Keratinocyte (primary cell): ENCODE results near the gene DSCAML1. TPM values are rescaled to one million over a fixed set of nuclear protein-coding genes. Genes with fewer than 3 reads are reported as not detected.

Experiments
- DNase-seq: peaks from one replicate; pipeline ENCODE4 v3.0.0-alpha.2; 2011; ENCODE audit warnings: low read depth, missing footprints, low spot score
- FAIRE-seq: peaks from 2 replicates; lab custom pipeline; 2011; peaks lifted over from hg19 to GRCh38; lab: Jason Lieb, UNC
- H2AFZ ChIP-seq: 2 replicates; pipeline ENCODE4 v1.6.0; 2012; ENCODE audit warnings: low read length, control low read depth, inconsistent platforms; ENCODE audit not compliant: control insufficient read depth
- H3K27ac ChIP-seq: 2 replicates; pipeline ENCODE4 v1.5.1; 2011; ENCODE audit warnings: low read length; ENCODE audit not compliant: control insufficient read depth, insufficient read depth
- H3K27me3 ChIP-seq: 3 replicates; pipeline ENCODE4 v1.6.0; 2011; ENCODE audit warnings: low read length; ENCODE audit not compliant: control insufficient read depth, insufficient read depth; ENCODE audit errors: extremely low read depth
- H3K36me3 ChIP-seq, 2 experiments: 2 replicates in 1 of 2; 3 replicates in 1 of 2; pipeline ENCODE4 v1.5.1; 2011; ENCODE audit warnings: low read length in 2 of 2, mild to moderate bottlenecking in 1 of 2; ENCODE audit not compliant: control insufficient read depth in 2 of 2, insufficient read depth in 2 of 2; ENCODE audit errors: extremely low read depth in 1 of 2
- H3K4me1 ChIP-seq: 3 replicates; pipeline ENCODE4 v1.5.1; 2011; ENCODE audit warnings: low read length; ENCODE audit not compliant: control insufficient read depth, insufficient read depth; ENCODE audit errors: extremely low read depth
- H3K4me2 ChIP-seq: 3 replicates; pipeline ENCODE4 v1.6.0; 2011; ENCODE audit warnings: low read depth, low read length; ENCODE audit not compliant: control insufficient read depth, insufficient read depth; ENCODE audit errors: extremely low read depth
- H3K4me3 ChIP-seq, 3 experiments: fragments of 200-600 bp in 1 of 3; sonication (generic) in 1 of 3; 2 replicates in 2 of 3; 3 replicates in 1 of 3; pipeline ENCODE4 v1.5.1; 2011 to 2016; ENCODE audit warnings: low read length in 3 of 3, mild to moderate bottlenecking in 3 of 3, control low read depth in 2 of 3, inconsistent platforms in 1 of 3, low read depth in 1 of 3, mixed read lengths in 1 of 3, mixed run types in 1 of 3, moderate library complexity in 1 of 3; ENCODE audit not compliant: control insufficient read depth in 2 of 3, insufficient read depth in 2 of 3; ENCODE audit errors: extremely low read depth in 1 of 3
- H3K79me2 ChIP-seq: 2 replicates; pipeline ENCODE4 v1.6.0; 2012; ENCODE audit warnings: low read length; ENCODE audit not compliant: control insufficient read depth, insufficient read depth
- H3K9ac ChIP-seq: 3 replicates; pipeline ENCODE4 v1.6.0; 2011; ENCODE audit warnings: low read length; ENCODE audit not compliant: control insufficient read depth, insufficient read depth; ENCODE audit errors: extremely low read depth
- H3K9me1 ChIP-seq: 3 replicates; pipeline ENCODE4 v1.6.0; 2011; ENCODE audit warnings: low read length; ENCODE audit not compliant: control insufficient read depth, insufficient read depth; ENCODE audit errors: extremely low read depth
- H3K9me3 ChIP-seq: 2 replicates; pipeline ENCODE4 v1.5.1; 2012; ENCODE audit warnings: low read depth, low read length; ENCODE audit not compliant: control insufficient read depth
- H4K20me1 ChIP-seq: 3 replicates; pipeline ENCODE4 v1.6.0; 2011; ENCODE audit warnings: low read length; ENCODE audit not compliant: control insufficient read depth, insufficient read depth; ENCODE audit errors: extremely low read depth
- EZH2 ChIP-seq: IDR thresholded peaks from one replicate; pipeline ENCODE4 v1.6.1; 2012; ENCODE audit warnings: inconsistent platforms, mild to moderate bottlenecking, low read length, moderate library complexity
- dilution Hi-C: fragments of 300-500 bp; cut with MboI; formaldehyde crosslinking; loops from one replicate; pipeline ENCODE4 v1.7.0; 2020; ENCODE audit warnings: low sequenced_read_pairs; ENCODE audit not compliant: extremely low pct_ligation_motif_present
- polyA plus RNA-seq, 5 experiments: library from polyadenylated mRNA; depleted of rRNA in 3 of 5; stranded (reverse) in 3 of 5; stranded (forward) in 1 of 5; unstranded in 1 of 5; fragments of >200 nt; gene quantifications; 1 replicate in 1 of 5; 2 replicates in 3 of 5; 3 replicates in 1 of 5; pipeline versions ENCODE4 v1.2.1 to v1.2.3, GENCODE V29; 2011 to 2012; ENCODE audit warnings: missing spikeins in 2 of 5, low read depth in 1 of 5, low replicate concordance in 1 of 5
- TF ChIP-seq, protein P1 (sequence below), 3 experiments: IDR thresholded peaks in 1 of 3; conservative IDR thresholded peaks in 1 of 3; optimal IDR thresholded peaks in 1 of 3; 2 replicates in 2 of 3; 3 replicates in 1 of 3; pipeline versions ENCODE3 to v1.5.1; 2011; ENCODE audit warnings: low read length in 3 of 3, mild to moderate bottlenecking in 3 of 3, moderate library complexity in 2 of 3, control low read depth in 1 of 3, inconsistent platforms in 1 of 3; ENCODE audit not compliant: insufficient read depth in 2 of 3; ENCODE audit errors: extremely low read depth in 1 of 3

Gene DSCAML1
- polyA plus RNA-seq, 1 donor (not counting 4 experiments of a cell fraction or from before 2014, with no cell fraction given) = not detected

- Histone ChIP-seq H3K9me1 (no peaks in the 10 kb centered on the region), H3K4me2 (peak overlapping the region; percentile 10), H3K27me3 (peaks cover 12% of the 10 kb centered on the region), H4K20me1 (no peaks in the 10 kb centered on the region), H3K4me3 (no peak overlapping the region), H3K9me3 (no peaks in the 10 kb centered on the region), H3K9ac (no peak overlapping the region), H3K27ac (no peak overlapping the region), H3K4me1 (no peaks in the 10 kb centered on the region), H3K79me2 (no peaks in the 10 kb centered on the region), H2AFZ (no peak overlapping the region), H3K36me3 (no peaks in the 10 kb centered on the region)
- FAIRE-seq (no peak), DNase-seq (no peak)
- TF ChIP-seq, protein P1, sequence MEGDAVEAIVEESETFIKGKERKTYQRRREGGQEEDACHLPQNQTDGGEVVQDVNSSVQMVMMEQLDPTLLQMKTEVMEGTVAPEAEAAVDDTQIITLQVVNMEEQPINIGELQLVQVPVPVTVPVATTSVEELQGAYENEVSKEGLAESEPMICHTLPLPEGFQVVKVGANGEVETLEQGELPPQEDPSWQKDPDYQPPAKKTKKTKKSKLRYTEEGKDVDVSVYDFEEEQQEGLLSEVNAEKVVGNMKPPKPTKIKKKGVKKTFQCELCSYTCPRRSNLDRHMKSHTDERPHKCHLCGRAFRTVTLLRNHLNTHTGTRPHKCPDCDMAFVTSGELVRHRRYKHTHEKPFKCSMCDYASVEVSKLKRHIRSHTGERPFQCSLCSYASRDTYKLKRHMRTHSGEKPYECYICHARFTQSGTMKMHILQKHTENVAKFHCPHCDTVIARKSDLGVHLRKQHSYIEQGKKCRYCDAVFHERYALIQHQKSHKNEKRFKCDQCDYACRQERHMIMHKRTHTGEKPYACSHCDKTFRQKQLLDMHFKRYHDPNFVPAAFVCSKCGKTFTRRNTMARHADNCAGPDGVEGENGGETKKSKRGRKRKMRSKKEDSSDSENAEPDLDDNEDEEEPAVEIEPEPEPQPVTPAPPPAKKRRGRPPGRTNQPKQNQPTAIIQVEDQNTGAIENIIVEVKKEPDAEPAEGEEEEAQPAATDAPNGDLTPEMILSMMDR (optimal IDR thresholded peaks at IDR 0.05 in 1 of 3, IDR thresholded peaks at IDR 0.05 in 1 of 3, conservative IDR thresholded peaks at IDR 0.05 in 1 of 3; ENCODE audit: extremely low read depth in 1 of 3, insufficient read depth in 2 of 3, low read length in 3 of 3) = no peak
- no peak for TF ChIP-seq EZH2
- dilution Hi-C loops = no loop called here
Observed at GRCh38 chr11:117717485-117718314, 79.3 kb downstream of the DSCAML1 start.

GRCh38 chr11:117716521-117717440 is 80.2 kb downstream of the DSCAML1 start:
- dilution Hi-C loops = no loop called here
- FAIRE-seq = no peak

More at GRCh38 chr11:117716521-117717440, 80.2 kb downstream of the DSCAML1 start:
- no peak for TF ChIP-seq EZH2
- TF ChIP-seq, protein P1 (optimal IDR thresholded peaks at IDR 0.05 in 1 of 3, IDR thresholded peaks at IDR 0.05 in 1 of 3, conservative IDR thresholded peaks at IDR 0.05 in 1 of 3; ENCODE audit: extremely low read depth in 1 of 3, insufficient read depth in 2 of 3, low read length in 3 of 3) = no peak
- H3K4me1 ChIP-seq = no peaks in the 10 kb centered on the region
- H3K9ac ChIP-seq = no peak overlapping the region
- H3K9me1 ChIP-seq = no peaks in the 10 kb centered on the region
- no peak overlapping the region for H3K27ac ChIP-seq
- no peaks in the 10 kb centered on the region for H3K36me3 ChIP-seq
- no peaks in the 10 kb centered on the region for H3K9me3 ChIP-seq
- H3K79me2 ChIP-seq = no peaks in the 10 kb centered on the region
- DNase-seq = no peak
- H2AFZ ChIP-seq = no peak overlapping the region
- H3K4me3 ChIP-seq = no peak overlapping the region
- no peaks in the 10 kb centered on the region for H4K20me1 ChIP-seq
- H3K4me2 ChIP-seq = no peak overlapping the region
- peaks cover 13% of the 10 kb centered on the region for H3K27me3 ChIP-seq
